GM06990 (cell line): ENCODE data around the gene GRIA3.

ENCODE experiments used
- DNase-seq: peaks from one replicate; pipeline ENCODE4 v3.0.0-alpha.2; 2011; ENCODE audit not compliant: insufficient read length; ENCODE audit errors: extremely low read depth
- H3K27me3 ChIP-seq: replicated peaks from 2 replicates; pipeline ENCODE4 v1.6.0; 2011; ENCODE audit warnings: low read length; ENCODE audit not compliant: control insufficient read depth, insufficient read depth
- H3K36me3 ChIP-seq: 2 replicates; pipeline ENCODE4 v1.5.1; 2011; ENCODE audit warnings: low read length; ENCODE audit not compliant: control insufficient read depth, insufficient read depth
- H3K4me3 ChIP-seq: replicated peaks from 2 replicates; pipeline ENCODE4 v1.5.1; 2011; ENCODE audit warnings: low read depth, mild to moderate bottlenecking, control low read depth, low read length
- TF ChIP-seq, protein P1 (sequence below): IDR thresholded peaks from 2 replicates; pipeline ENCODE4 v1.5.1; 2011; ENCODE audit warnings: low read length, control low read depth, mild to moderate bottlenecking, inconsistent platforms; ENCODE audit not compliant: insufficient read depth, poor library complexity, severe bottlenecking

GRIA3 gene

DNA sequence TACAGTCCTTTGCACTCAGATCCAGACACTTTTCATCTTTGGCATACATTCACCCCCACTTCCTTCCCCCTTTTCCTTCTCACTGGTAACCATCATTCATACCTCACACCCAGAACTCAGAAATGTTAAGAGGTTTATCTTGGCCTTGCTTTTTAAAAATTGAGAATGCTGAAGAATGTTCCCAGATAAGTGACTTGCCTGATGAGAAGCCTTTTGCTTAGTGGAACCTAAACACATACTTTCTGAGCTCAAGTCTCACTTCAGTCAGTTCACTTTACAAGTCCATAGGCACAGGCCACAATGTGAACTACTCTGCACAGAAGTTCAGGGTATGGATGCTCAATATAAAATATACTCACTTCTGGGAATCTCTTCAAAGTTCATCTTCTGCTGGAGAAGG, 129.4 kb downstream of the GRIA3 start:
- Histone ChIP-seq H3K27me3 (no peaks in the 10 kb centered on the region), H3K36me3 (no peaks in the 10 kb centered on the region), H3K4me3 (no peak overlapping the region)
- DNase-seq, result no peak
- TF ChIP-seq, protein P1, sequence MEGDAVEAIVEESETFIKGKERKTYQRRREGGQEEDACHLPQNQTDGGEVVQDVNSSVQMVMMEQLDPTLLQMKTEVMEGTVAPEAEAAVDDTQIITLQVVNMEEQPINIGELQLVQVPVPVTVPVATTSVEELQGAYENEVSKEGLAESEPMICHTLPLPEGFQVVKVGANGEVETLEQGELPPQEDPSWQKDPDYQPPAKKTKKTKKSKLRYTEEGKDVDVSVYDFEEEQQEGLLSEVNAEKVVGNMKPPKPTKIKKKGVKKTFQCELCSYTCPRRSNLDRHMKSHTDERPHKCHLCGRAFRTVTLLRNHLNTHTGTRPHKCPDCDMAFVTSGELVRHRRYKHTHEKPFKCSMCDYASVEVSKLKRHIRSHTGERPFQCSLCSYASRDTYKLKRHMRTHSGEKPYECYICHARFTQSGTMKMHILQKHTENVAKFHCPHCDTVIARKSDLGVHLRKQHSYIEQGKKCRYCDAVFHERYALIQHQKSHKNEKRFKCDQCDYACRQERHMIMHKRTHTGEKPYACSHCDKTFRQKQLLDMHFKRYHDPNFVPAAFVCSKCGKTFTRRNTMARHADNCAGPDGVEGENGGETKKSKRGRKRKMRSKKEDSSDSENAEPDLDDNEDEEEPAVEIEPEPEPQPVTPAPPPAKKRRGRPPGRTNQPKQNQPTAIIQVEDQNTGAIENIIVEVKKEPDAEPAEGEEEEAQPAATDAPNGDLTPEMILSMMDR, result no peak

DNA sequence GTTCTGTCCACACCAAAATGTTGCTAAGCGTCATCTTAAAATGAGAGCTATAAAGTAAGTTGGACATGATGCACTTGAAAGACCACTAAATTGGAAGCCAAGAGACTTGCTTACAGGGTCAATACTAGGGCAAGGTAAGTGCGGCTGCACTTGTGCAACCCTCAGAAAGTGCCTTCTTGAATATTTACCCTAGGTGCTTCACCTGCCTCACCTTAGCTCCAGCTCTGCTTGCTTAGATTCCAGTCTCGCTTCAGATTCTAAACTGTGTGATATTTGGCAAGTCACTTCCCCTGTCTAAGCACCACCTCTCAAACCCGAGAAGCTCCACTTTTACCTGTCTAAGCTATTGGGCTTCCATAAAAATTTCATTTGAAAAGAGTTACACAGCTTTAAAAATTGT, 136.5 kb downstream of the GRIA3 start:
- no peak for DNase-seq
- Histone ChIP-seq H3K36me3 (no peaks in the 10 kb centered on the region), H3K27me3 (no peaks in the 10 kb centered on the region), H3K4me3 (no peak overlapping the region)
- TF ChIP-seq, protein P1, result no peak

DNA sequence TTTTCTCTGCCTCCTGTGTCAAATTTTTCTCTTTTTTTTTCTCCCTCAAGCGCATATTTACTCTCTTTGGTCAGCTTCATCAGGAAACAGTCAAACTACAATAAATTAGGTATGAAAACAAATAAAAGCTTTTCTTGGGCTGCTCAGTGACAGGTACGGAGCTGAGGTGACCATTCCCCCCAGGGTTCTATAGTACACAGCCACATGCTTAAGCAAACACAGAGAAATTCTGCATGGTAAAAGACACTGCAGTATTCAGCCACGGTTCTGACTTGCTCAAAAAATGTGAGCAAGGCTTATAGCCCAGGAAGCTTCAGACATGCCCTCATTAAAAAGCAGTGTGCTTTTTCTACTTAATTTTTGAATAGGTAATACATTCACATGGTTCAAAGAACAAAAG, 138.5 kb downstream of the GRIA3 start:
- no peak for DNase-seq
- Histone ChIP-seq H3K4me3 (no peak overlapping the region), H3K27me3 (no peaks in the 10 kb centered on the region), H3K36me3 (no peaks in the 10 kb centered on the region)
- TF ChIP-seq, protein P1, result no peak

DNA sequence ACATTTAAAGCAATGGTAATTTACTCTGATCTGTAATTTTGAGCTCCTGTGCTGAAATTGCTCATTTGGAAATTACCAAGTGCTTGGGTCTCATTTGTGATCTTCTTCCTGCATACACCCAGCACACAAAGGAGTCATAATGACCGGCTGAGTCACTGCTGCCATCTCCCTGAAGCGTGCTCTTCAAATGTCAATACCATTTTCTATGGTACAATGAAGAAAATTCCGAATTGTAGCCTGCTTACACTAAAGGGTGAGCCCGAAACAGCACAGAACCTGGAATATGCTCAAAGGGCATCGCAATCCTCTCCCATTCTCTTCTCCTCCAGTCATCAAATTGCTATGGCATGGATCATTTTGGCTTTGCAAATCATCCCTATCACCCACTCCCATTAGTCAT, 140.5 kb downstream of the GRIA3 start:
- Histone ChIP-seq H3K27me3 (no peaks in the 10 kb centered on the region), H3K36me3 (no peaks in the 10 kb centered on the region), H3K4me3 (no peak overlapping the region)
- TF ChIP-seq, protein P1, result no peak
- peak; percentile 19 for DNase-seq

DNA sequence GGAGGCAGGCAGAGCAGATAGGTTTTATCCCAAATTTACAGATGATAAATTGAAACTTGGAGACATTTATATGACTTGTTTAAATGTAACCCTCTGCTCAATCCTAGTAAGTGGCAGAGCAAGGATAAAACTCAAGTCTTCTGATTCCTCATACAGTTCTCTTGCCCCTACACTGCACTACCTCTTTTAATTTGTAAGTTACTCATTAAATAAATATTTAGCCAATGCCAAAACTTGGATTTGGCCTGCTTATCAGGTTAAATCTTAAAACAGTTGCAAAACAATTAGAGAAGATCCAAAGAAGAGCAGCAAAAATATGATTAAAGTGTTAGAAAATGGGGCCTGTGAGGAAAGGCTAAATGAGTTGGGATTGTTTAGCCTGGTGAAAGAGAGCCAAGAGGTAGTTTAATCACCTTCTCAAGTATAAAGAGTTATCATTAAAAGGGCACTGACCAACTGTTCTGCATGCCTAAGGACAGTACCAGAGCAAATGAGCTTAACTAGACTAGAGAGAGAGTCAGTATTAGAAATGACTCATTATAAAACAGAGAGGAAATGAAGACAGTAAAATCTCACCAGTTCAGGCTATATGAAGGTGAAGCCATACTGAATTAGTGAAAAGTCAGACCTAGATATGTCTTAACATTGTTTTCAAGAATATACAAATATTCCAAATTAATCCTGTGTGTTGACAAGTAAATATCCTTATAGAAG, 146.3 kb downstream of the GRIA3 start:
- no peaks in the 10 kb centered on the region for H3K36me3 ChIP-seq
- H3K4me3 ChIP-seq, result no peak overlapping the region
- no peaks in the 10 kb centered on the region for H3K27me3 ChIP-seq
- no peak for DNase-seq
- TF ChIP-seq, protein P1, result no peak

DNA sequence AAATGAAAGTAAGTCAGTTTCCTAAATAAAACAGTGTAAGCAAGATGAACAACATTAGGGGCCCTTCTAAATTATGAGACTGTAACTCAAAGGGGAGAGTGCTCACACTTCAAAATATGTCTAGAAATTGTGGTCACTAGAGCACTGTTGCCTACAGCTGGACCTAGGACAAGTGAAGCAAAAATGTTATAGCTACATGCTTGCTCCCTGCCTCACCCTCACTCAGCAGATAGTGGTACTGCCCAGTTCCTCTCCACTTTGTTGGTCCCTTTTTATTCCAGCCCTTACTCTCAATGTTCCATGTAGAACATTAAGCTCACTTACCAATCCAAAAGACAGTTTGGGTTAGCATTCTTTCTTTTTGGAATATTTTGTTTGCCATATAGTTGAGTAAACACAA, 147.3 kb downstream of the GRIA3 start:
- H3K36me3 ChIP-seq, result no peaks in the 10 kb centered on the region
- no peaks in the 10 kb centered on the region for H3K27me3 ChIP-seq
- TF ChIP-seq, protein P1, result no peak
- no peak for DNase-seq
- H3K4me3 ChIP-seq, result no peak overlapping the region
